Ishikawa (cell line): Measurements from ENCODE around the gene GABARAPL2.

Experiments used
- CEBPB ChIP-seq: IDR thresholded peaks from 2 replicates; pipeline ENCODE4 v1.6.1; 2012
- CREB1 ChIP-seq: IDR thresholded peaks from 2 replicates; pipeline ENCODE4 v1.6.1; 2012; ENCODE audit warnings: low read depth
- EGR1 ChIP-seq: IDR thresholded peaks from 2 replicates; pipeline ENCODE4 v1.6.1; 2012
- EP300 ChIP-seq: IDR thresholded peaks from 2 replicates; pipeline ENCODE4 v1.6.1; 2012; ENCODE audit warnings: borderline replicate concordance
- MAX ChIP-seq: IDR thresholded peaks from 2 replicates; pipeline ENCODE4 v1.6.1; 2012
- RAD21 ChIP-seq: IDR thresholded peaks from 2 replicates; pipeline ENCODE4 v1.6.1; 2012; ENCODE audit warnings: low read depth
- REST ChIP-seq: IDR thresholded peaks from 2 replicates; pipeline ENCODE4 v1.6.1; 2012; ENCODE audit warnings: low read depth, mild to moderate bottlenecking
- TAF1 ChIP-seq: IDR thresholded peaks from 2 replicates; pipeline ENCODE4 v1.6.1; 2012; ENCODE audit warnings: low read depth, mild to moderate bottlenecking
- TCF12 ChIP-seq: IDR thresholded peaks from 2 replicates; pipeline ENCODE4 v1.6.1; 2012; ENCODE audit warnings: low read depth
- YY1 ChIP-seq: IDR thresholded peaks from 2 replicates; pipeline ENCODE4 v1.6.1; 2012; ENCODE audit warnings: low read depth

- TF ChIP-seq EP300: no peak
- TF ChIP-seq TAF1: no peak
- no peak for TF ChIP-seq RAD21
- TF ChIP-seq YY1: no peak
- no peak for TF ChIP-seq REST
- no peak for TF ChIP-seq CREB1
- no peak for TF ChIP-seq EGR1
- no peak for TF ChIP-seq MAX
- TF ChIP-seq CEBPB: no peak
- no peak for TF ChIP-seq TCF12
Observed at GRCh38 chr16:75526032-75526790, 40.0 kb upstream of the GABARAPL2 start.
